ENCODE data around the gene FAM193A.
"Not testable (repeated sequence)": the region's sequence is repeated elsewhere in the genome, so short reads cannot be mapped to it uniquely, and the experiment has no call there.

FAM193A gene

DNA sequence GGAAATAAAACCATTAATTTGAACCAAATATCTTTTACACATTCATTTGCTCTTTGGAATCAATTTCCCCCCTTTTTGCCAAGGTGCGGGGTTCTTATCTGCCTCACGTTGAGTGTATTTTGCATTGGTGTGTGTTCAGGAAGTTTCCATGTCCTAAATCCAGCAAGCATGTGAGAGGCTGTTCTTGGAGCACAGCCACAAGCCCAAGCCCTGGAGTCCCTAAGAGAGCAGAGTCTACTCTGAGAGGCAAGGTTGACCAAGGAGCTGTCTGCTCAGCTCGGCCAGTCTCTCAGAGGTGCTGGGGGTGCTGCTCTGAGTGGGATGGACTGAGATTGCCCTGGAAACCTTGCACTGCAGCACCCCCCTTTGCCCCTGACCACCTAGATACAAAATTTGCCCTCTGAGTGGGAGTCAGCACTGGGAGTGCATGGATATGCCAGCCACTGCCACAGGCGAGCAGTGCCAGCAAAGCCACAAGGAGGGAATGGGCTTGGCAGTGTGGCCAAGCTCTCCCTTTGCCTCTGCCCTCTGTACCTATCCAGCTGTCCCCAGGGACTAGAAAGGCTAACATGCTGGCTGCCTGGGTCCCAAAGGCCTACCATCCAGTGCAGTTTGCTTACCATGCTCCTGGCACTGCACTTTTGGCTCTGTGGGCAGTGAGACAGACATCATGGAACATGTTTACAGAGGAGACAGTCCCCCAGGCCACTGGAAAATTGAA is 20.5 kb upstream of the FAM193A start:
- Histone ChIP-seq H3K27ac (ENCODE audit: low read depth, low read length, severe bottlenecking) (no peak overlapping the region), H3K36me3 (ENCODE audit: control insufficient read depth, insufficient read depth, low read length) (peaks cover 57% of the 10 kb centered on the region), H3K4me3 (ENCODE audit: extremely low read depth, insufficient read depth, low read length, poor library complexity, severe bottlenecking) (no peak overlapping the region), H3K9me3 (ENCODE audit: control insufficient read depth, low read length) (no peaks in the 10 kb centered on the region), H3K4me1 (ENCODE audit: control insufficient read depth, insufficient read depth, low read length, poor library complexity, severe bottlenecking) (no peaks in the 10 kb centered on the region)
- WGBS, 2 experiments (ENCODE audit: insufficient coverage in 2 of 2): 93 to 100% methylated on average over 1 to 2 of the region's 4 CpGs

DNA sequence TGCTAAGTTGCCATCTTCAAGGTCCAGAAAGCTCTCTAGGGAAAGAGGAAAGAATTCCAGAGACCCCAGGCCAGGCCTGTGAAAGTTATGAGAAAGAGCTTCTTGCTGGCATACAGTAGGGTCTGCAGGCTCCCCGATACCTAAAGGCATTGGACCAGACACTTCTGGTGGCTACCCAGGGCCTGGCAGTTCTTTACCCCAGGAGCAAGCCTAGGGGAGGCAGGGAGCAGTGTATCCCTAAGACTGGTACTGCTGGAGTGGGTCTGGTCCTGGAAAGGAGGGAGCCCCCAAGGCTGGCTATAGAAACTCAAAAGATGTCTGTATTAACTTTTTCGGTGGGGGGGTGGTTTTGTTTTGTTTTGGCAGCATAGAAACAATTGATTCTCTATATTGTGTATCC is 19.8 kb upstream of the FAM193A start:
- Histone ChIP-seq H3K4me3 (ENCODE audit: extremely low read depth, insufficient read depth, low read length, poor library complexity, severe bottlenecking) (no peak overlapping the region), H3K9me3 (ENCODE audit: control insufficient read depth, low read length) (no peaks in the 10 kb centered on the region), H3K27ac (ENCODE audit: low read depth, low read length, severe bottlenecking) (no peak overlapping the region), H3K4me1 (ENCODE audit: control insufficient read depth, insufficient read depth, low read length, poor library complexity, severe bottlenecking) (no peaks in the 10 kb centered on the region), H3K36me3 (ENCODE audit: control insufficient read depth, insufficient read depth, low read length) (peaks cover 52% of the 10 kb centered on the region)
- 90 to 100% methylated on average over 1 of the region's 2 CpGs for WGBS, 2 experiments (ENCODE audit: insufficient coverage in 2 of 2)

DNA sequence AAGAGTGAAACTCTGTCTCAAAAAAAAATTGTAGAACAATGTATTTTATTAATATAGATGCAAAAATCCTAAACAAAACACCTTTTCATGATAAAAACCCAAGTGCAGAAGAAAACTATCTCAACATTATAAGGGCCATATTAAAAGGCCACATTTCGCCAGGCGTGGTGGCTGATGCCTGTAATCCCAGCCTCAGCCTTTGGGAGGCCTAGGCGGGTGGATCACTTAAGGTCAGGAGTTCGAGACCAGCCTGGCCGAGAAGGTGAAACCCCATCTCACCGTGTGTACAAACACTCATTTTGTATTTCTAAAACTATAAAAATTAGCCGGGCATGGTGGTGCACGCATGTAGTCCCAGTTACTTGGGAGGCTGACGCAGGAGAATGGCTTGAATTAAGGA is 9.9 kb upstream of the FAM193A start:
- H3K4me1 ChIP-seq (ENCODE audit: control insufficient read depth, insufficient read depth, low read length, poor library complexity, severe bottlenecking): no peaks in the 10 kb centered on the region
- H3K36me3 ChIP-seq (ENCODE audit: control insufficient read depth, insufficient read depth, low read length): no peaks in the 10 kb centered on the region
- no peak overlapping the region for H3K27ac ChIP-seq (ENCODE audit: low read depth, low read length, severe bottlenecking)
- H3K4me3 ChIP-seq (ENCODE audit: extremely low read depth, insufficient read depth, low read length, poor library complexity, severe bottlenecking): no peak overlapping the region
- WGBS, 2 experiments (ENCODE audit: insufficient coverage in 2 of 2): 88 to 100% methylated on average over 5 to 9 of the region's 9 CpGs
- no peaks in the 10 kb centered on the region for H3K9me3 ChIP-seq (ENCODE audit: control insufficient read depth, low read length)

DNA sequence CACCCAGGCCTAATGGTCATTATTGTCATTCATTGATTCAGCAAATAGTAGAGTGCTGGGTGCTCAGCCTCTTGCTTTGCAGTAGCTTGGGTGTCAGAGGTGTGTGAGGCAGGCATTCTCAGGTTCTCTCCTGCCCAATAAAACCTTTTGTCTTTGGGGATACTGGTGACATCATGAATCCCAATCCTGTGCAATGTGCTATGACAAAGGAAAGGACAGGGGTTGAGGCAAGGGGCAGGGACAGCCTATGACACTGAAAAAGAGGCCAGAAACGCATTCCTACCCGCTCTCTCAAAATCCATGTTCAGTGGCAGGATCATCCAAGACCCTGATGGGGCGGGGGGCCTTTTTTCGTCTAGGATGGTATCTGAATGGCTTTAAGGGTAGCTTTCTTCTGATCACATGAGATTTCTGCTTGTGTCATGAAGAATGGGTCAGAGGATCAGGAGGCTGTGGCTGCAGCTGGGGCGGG is 1.5 kb upstream of the FAM193A start:
- Histone ChIP-seq H3K4me1 (ENCODE audit: control insufficient read depth, insufficient read depth, low read length, poor library complexity, severe bottlenecking) (peaks cover 7% of the 10 kb centered on the region), H3K36me3 (ENCODE audit: control insufficient read depth, insufficient read depth, low read length) (peaks cover 7% of the 10 kb centered on the region), H3K9me3 (ENCODE audit: control insufficient read depth, low read length) (no peaks in the 10 kb centered on the region), H3K4me3 (ENCODE audit: extremely low read depth, insufficient read depth, low read length, poor library complexity, severe bottlenecking) (peak overlapping the region; percentile 75), H3K27ac (ENCODE audit: low read depth, low read length, severe bottlenecking) (peak overlapping the region; percentile 96)
- WGBS, 2 experiments (ENCODE audit: insufficient coverage in 2 of 2): 51 to 66% methylated on average over 5 of the region's 5 CpGs

DNA sequence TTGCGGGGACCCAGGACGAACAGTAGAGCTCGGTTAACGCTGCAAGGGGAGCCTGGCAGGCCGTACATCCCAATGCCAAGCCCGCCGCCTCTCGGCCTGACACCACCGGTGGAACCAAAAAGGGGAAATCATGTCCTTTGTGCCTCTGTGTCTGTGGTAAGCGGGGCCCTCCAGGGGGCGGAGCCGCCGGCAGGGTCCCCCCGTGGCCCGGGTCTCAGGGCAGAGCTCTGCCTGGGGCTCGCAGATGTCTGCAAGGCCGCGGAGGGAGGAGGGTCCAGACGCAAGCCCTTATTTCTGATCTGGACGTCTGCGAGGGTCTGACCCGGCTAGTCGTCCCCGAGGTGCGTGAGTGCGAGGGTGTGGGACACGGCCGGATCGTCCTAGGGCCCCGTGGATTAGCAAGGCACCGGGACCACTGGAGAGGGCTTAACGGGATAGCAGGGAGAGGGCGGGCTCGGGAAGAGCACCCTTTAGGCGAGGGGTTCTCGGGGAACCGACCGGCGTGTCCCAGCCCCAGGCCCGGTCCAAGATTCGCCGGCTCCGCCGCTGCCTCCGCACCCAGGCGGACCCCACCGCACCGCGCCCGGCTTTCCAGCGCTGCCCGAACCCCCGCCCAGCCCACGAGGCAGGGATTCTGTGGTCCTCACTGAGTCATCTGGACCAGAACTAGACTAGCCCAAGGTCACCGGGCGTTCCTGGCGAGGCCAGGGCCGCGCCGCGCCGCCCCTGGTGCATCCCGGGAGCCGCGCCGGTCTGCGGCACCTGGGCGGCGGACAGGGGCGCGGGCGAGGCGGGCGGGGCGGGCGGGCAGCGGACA is 863 bp upstream of the FAM193A start:
- H3K4me3 ChIP-seq (ENCODE audit: extremely low read depth, insufficient read depth, low read length, poor library complexity, severe bottlenecking): peak overlapping the region; percentile 75
- 2 to 4% methylated on average over 55 to 77 of the region's 77 CpGs for WGBS, 2 experiments (ENCODE audit: insufficient coverage in 2 of 2)
- H3K36me3 ChIP-seq (ENCODE audit: control insufficient read depth, insufficient read depth, low read length): peaks cover 7% of the 10 kb centered on the region
- H3K27ac ChIP-seq (ENCODE audit: low read depth, low read length, severe bottlenecking): peak overlapping the region; percentile 96
- peaks cover 7% of the 10 kb centered on the region for H3K4me1 ChIP-seq (ENCODE audit: control insufficient read depth, insufficient read depth, low read length, poor library complexity, severe bottlenecking)
- no peaks in the 10 kb centered on the region for H3K9me3 ChIP-seq (ENCODE audit: control insufficient read depth, low read length)

DNA sequence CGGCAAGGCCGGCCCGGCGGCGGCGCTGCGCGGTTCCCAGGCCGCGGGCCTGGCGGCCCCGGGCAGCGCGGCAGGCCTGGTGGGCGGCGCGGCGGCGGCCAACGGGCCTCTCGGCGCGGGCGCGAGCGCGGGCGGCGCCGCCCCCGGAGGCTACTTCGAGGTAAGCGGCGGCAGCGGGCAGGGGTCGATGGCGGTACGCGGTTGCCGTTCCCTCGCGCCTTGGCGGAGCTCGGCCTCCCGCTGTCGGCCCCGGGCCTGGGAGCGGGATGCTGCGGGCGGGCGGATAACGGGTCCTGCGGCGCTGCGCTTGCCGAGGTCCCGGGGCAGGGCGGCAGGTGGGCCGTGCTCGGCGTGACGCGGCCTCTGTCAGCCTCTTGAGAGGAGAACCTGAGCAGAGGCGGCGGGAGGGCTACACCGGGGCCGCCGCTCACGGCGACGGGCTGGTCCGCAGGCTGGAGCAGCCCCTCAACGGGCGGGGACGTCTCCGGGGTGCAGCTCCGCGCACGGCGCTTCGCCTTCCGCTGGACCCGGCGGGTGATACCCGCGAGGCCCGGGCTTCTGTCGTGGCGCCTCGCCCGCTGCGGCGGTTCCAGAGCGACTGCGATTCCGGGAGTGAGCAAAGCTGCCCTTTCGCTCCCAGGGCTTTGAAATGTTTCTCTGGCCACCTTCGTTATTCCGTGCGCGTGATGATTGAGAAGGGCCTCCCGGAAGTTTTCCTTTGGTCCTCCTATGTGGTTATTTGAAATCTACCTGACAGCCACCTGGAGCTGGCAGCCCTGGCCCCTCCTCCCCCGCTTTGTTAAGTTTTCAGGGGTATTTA is 774 bp downstream of the FAM193A start:
- WGBS, 2 experiments (ENCODE audit: insufficient coverage in 2 of 2): 0 to 1% methylated on average over 95 to 101 of the region's 103 CpGs
- H3K9me3 ChIP-seq (ENCODE audit: control insufficient read depth, low read length): no peaks in the 10 kb centered on the region
- H3K4me1 ChIP-seq (ENCODE audit: control insufficient read depth, insufficient read depth, low read length, poor library complexity, severe bottlenecking): peaks cover 7% of the 10 kb centered on the region
- H3K4me3 ChIP-seq (ENCODE audit: extremely low read depth, insufficient read depth, low read length, poor library complexity, severe bottlenecking): peak overlapping the region; percentile 85
- H3K27ac ChIP-seq (ENCODE audit: low read depth, low read length, severe bottlenecking): peak overlapping the region; percentile 74
- H3K36me3 ChIP-seq (ENCODE audit: control insufficient read depth, insufficient read depth, low read length): peaks cover 8% of the 10 kb centered on the region

DNA sequence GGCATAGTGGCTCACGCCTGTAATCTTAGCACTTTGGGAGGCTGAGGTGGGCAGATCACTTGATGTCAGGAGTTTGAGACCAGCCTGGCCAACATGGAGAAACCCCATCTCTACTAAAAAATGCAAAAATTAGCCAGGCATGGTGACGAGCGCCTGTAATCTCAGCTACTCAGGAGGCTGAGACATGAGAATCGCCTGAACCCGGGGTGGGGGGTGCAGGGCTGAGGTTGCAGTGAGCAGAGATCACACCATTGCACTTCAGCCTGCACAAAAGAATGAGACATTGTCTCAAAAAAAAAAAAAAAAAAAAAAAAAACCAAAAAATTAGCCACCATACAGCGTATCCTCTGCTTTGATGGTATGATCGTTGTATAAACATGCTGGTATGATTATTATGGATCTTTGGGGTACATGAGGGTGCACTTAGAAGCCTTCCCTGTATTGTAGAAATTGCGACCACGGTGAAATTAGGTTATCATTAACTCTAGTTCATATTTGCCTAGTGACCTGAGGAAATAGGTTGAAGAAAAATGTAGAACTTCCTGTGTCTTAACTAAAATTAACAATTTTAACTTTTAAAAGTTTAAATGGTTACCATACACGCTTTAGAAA is 7.2 kb downstream of the FAM193A start:
- 100% methylated on average over 1 to 5 of the region's 10 CpGs for WGBS, 2 experiments (ENCODE audit: insufficient coverage in 2 of 2)

DNA sequence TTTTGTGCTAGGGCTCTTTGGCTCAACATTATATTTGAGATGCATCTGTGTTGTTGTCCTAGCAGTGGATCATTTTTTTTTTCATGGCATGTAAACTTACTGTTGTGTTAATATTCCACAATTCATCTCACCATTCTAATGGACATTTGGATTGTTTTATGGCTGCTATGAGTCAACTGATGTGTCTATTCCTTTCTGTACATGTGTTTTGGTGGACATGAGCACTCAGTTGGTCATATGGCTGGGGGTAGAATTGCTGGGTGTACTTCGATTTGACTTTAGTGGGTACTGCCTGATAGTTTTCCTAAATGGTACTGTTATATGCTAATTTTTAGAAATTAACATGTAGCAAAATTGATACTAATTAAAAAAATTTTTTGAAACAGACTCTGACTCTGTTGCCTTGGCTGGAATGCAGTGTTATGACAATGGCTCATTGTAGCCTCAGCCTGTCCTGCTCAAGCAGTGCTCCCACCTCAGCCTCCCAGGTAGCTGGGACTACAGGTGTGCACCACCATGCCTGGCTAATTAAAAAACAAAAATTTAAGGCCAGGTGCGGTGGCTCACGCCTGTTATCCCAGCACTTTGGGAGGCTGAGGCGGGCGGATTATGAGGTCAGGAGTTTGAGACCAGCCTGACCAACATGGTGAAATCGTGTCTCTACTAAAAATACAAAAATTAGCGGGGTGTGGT is 9.0 kb downstream of the FAM193A start:
- Histone ChIP-seq H3K27ac (ENCODE audit: low read depth, low read length, severe bottlenecking) (no peak overlapping the region), H3K4me1 (ENCODE audit: control insufficient read depth, insufficient read depth, low read length, poor library complexity, severe bottlenecking) (no peaks in the 10 kb centered on the region), H3K9me3 (ENCODE audit: control insufficient read depth, low read length) (no peaks in the 10 kb centered on the region), H3K4me3 (ENCODE audit: extremely low read depth, insufficient read depth, low read length, poor library complexity, severe bottlenecking) (no peak overlapping the region), H3K36me3 (ENCODE audit: control insufficient read depth, insufficient read depth, low read length) (peaks cover 21% of the 10 kb centered on the region)
- WGBS, 2 experiments (ENCODE audit: insufficient coverage in 2 of 2): 94 to 98% methylated on average over 5 of the region's 7 CpGs

More for the DNA sequence above, 7.2 kb downstream of the FAM193A start:
- H3K36me3 ChIP-seq (ENCODE audit: control insufficient read depth, insufficient read depth, low read length): peaks cover 29% of the 10 kb centered on the region
- not testable (repeated sequence) for H3K4me1 ChIP-seq (ENCODE audit: control insufficient read depth, insufficient read depth, low read length, poor library complexity, severe bottlenecking); H3K9me3 ChIP-seq (ENCODE audit: control insufficient read depth, low read length); H3K27ac ChIP-seq (ENCODE audit: low read depth, low read length, severe bottlenecking); H3K4me3 ChIP-seq (ENCODE audit: extremely low read depth, insufficient read depth, low read length, poor library complexity, severe bottlenecking)

DNA sequence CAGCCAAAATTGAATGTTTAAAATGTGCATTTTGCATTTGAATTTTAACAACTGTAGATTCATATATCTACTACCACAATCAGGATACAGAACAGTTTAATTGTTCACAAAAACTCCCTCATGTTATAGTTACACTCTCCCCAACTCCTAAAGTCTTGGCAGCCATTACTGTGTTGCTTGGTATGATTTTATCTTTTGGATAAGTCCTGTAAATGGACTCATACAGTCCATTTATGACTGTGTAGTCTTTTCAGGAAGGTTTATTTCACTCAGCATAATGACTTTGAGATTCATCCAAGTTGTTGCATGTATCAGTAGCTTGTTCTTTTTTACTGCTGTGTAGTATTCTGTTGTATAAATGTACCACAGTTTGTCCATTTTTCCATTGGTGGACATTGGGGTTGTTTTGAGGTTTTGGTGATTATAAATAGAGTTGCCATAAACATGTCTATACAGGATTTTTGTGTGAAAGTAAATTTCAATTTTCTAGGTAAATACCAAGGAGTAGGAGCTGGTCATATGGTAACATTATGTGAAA is 9.9 kb downstream of the FAM193A start:
- no peak overlapping the region for H3K4me3 ChIP-seq (ENCODE audit: extremely low read depth, insufficient read depth, low read length, poor library complexity, severe bottlenecking)

More for the DNA sequence above, 9.9 kb downstream of the FAM193A start:
- H3K9me3 ChIP-seq (ENCODE audit: control insufficient read depth, low read length): no peaks in the 10 kb centered on the region
- H3K36me3 ChIP-seq (ENCODE audit: control insufficient read depth, insufficient read depth, low read length): peaks cover 21% of the 10 kb centered on the region
- H3K4me1 ChIP-seq (ENCODE audit: control insufficient read depth, insufficient read depth, low read length, poor library complexity, severe bottlenecking): no peaks in the 10 kb centered on the region
- no peak overlapping the region for H3K27ac ChIP-seq (ENCODE audit: low read depth, low read length, severe bottlenecking)

All from mesodermal cell (in vitro differentiated cells).